PFSK-1 (cell line): Measurements from ENCODE around the gene EFCAB11.

ENCODE experiments used
- FOXP2 ChIP-seq: optimal IDR thresholded peaks from 2 replicates; pipeline ENCODE3; 2011; ENCODE audit warnings: borderline replicate concordance, control low read depth, inconsistent platforms; ENCODE audit not compliant: insufficient read depth; ENCODE audit errors: extremely low read length, extremely low read depth
- POLR2AphosphoS5 ChIP-seq: IDR thresholded peaks from 2 replicates; pipeline ENCODE4 v1.6.1; 2012; ENCODE audit warnings: low read depth, mild to moderate bottlenecking, control low read depth, low read length, moderate library complexity
- SIN3A ChIP-seq: IDR thresholded peaks from 2 replicates; pipeline ENCODE4 v1.6.1; 2012; ENCODE audit warnings: mild to moderate bottlenecking, low read length, moderate library complexity, borderline replicate concordance; ENCODE audit not compliant: insufficient read depth
- TAF1 ChIP-seq: IDR thresholded peaks from 2 replicates; pipeline ENCODE4 v1.6.1; 2012; ENCODE audit warnings: low read length, control low read depth, borderline replicate concordance; ENCODE audit not compliant: insufficient read depth
- TF ChIP-seq, protein P1 (sequence below), 2 experiments: IDR thresholded peaks; 2 replicates each; pipeline versions ENCODE4 v1.6.1 to v1.8.0; 2011 to 2012; ENCODE audit warnings: low read depth in 2 of 2, low read length in 2 of 2, control low read depth in 1 of 2, inconsistent platforms in 1 of 2, mild to moderate bottlenecking in 1 of 2, moderate library complexity in 1 of 2; ENCODE audit not compliant: insufficient read depth in 1 of 2

The EFCAB11 gene

DNA sequence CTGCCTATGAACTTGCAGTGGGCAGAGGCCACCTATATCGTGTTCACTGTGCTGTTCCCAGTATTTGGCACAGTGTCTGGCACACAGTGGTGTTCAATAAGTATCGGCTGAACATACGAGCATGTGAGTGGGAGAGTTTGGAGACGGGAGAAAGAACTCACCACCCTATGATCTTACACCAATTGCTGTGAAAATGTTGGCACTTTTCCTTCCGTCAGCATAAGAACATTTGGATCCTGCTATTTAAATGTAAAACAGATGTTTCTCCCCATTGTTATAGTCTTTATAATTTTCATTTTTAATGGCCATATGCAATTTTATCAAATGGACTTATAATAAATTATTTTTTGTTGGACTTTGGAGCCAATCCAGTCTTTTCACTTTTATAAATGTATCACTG is 144.4 kb downstream of the EFCAB11 start:
- TF ChIP-seq TAF1: no peak
- no peak for TF ChIP-seq FOXP2
- no peak for TF ChIP-seq POLR2AphosphoS5

DNA sequence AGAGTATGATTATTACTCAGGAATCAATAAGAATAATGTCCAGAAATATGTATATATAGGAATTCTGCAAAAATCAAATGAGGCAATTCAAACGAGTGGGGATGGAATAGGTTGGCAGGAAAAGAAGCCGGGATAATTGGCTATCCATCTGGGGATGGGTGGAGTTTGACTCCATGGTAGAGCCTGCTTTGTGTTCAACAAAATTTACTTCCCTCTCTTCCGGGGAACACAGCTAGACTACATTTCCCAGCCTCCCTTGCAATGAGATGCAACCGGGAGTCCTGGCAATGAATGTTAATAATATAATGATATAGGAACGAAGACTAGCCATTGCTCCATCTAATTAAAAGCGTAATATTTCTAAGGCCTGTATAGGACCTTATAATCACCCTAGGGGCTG is 146.6 kb downstream of the EFCAB11 start:
- TF ChIP-seq, protein P1, sequence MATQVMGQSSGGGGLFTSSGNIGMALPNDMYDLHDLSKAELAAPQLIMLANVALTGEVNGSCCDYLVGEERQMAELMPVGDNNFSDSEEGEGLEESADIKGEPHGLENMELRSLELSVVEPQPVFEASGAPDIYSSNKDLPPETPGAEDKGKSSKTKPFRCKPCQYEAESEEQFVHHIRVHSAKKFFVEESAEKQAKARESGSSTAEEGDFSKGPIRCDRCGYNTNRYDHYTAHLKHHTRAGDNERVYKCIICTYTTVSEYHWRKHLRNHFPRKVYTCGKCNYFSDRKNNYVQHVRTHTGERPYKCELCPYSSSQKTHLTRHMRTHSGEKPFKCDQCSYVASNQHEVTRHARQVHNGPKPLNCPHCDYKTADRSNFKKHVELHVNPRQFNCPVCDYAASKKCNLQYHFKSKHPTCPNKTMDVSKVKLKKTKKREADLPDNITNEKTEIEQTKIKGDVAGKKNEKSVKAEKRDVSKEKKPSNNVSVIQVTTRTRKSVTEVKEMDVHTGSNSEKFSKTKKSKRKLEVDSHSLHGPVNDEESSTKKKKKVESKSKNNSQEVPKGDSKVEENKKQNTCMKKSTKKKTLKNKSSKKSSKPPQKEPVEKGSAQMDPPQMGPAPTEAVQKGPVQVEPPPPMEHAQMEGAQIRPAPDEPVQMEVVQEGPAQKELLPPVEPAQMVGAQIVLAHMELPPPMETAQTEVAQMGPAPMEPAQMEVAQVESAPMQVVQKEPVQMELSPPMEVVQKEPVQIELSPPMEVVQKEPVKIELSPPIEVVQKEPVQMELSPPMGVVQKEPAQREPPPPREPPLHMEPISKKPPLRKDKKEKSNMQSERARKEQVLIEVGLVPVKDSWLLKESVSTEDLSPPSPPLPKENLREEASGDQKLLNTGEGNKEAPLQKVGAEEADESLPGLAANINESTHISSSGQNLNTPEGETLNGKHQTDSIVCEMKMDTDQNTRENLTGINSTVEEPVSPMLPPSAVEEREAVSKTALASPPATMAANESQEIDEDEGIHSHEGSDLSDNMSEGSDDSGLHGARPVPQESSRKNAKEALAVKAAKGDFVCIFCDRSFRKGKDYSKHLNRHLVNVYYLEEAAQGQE (IDR thresholded peaks at IDR 0.05; ENCODE audit: insufficient read depth in 1 of 2, low read depth in 2 of 2, low read length in 2 of 2): no peak
- no peak for TF ChIP-seq POLR2AphosphoS5
- TF ChIP-seq FOXP2: no peak
- TF ChIP-seq TAF1: no peak
- no peak for TF ChIP-seq SIN3A

DNA sequence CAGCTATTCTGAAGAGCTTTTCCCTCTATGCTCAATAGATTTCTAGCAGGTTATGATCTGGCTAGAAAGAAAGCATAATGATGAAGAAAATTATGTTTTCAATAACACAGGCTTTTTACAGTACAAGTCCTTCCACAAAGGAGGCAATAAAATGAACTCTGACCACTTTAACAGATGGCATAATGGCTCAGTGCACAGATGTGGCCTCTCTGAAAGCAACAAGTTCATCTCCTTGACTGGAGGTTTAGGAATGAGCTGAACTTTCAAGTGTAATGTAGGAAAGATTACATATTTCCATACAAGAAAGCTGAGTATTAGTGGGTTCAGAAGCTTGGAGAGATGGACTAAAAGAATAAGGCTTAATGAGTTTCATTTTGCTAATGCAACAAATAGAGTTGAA is 147.4 kb downstream of the EFCAB11 start:
- TF ChIP-seq POLR2AphosphoS5: no peak
- no peak for TF ChIP-seq FOXP2
- TF ChIP-seq SIN3A: no peak
- TF ChIP-seq TAF1: no peak
- TF ChIP-seq, protein P1 (IDR thresholded peaks at IDR 0.05; ENCODE audit: insufficient read depth in 1 of 2, low read depth in 2 of 2, low read length in 2 of 2): no peak

DNA sequence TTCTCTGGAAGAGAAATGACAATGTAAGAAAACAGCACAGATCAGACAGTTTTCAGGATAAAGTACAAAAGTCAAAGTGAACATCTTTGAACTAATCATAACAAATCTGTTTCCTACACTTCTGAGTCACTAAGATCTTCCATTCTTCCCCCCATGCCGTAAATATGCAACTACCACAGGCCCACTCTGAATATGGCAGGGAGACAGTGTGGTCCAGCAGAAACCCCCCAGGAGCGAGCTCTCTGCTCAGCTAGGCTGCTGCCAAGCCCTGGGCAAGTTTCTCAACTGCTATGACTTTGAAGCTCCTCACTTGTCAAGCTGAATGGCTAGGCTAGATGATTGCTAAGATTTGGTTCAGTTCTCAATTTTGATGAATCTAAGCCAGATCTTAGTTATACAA is 148.1 kb downstream of the EFCAB11 start:
- TF ChIP-seq TAF1: no peak
- TF ChIP-seq, protein P1 (IDR thresholded peaks at IDR 0.05; ENCODE audit: insufficient read depth in 1 of 2, low read depth in 2 of 2, low read length in 2 of 2): no peak
- no peak for TF ChIP-seq POLR2AphosphoS5
- no peak for TF ChIP-seq FOXP2
- TF ChIP-seq SIN3A: no peak

DNA sequence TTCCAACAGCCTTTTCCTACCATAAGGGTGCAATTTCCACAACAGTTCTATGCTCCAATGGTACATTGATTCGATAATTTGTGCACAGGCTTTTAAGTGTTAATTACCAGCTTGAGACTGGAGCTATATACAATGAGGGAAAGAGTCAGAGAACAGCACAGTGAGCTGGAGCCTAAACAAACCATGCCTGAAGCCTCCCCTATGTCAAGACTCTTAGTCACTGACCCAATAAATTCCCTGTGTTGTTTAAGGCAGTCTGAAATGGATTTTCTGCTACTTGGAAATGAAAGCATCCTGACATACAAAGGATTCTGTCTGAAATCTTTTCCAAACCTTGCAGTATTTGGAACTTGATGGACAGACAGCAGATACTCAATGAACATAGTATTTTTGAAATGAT is 149.0 kb downstream of the EFCAB11 start:
- TF ChIP-seq FOXP2 (no peak), POLR2AphosphoS5 (no peak), TAF1 (no peak), SIN3A (no peak)
- TF ChIP-seq, protein P1 (IDR thresholded peaks at IDR 0.05; ENCODE audit: insufficient read depth in 1 of 2, low read depth in 2 of 2, low read length in 2 of 2): no peak
